Measurements from ENCODE around the gene DAPK1.
A peak's percentile ranks its signal among the peaks of the same experiment; 100 is the strongest.

DAPK1 gene

GRCh38 chr9:87706066-87706739 lies 208.5 kb downstream of the DAPK1 start:
- no peak for DNase-seq (ENCODE audit: low read depth in 4 of 4, low spot score in 1 of 4)

- no peak for DNase-seq (ENCODE audit: low read depth in 4 of 4, low spot score in 1 of 4)
Measured at GRCh38 chr9:87707805-87708506, 210.3 kb downstream of the DAPK1 start.

- DNase-seq (ENCODE audit: low read depth in 4 of 4, low spot score in 1 of 4), result no peak
Measured at GRCh38 chr9:87708546-87708945, 210.9 kb downstream of the DAPK1 start.

- peak in 1 of 4 experiments; percentile 11 for DNase-seq (ENCODE audit: low read depth in 4 of 4, low spot score in 1 of 4)
Measured at GRCh38 chr9:87708986-87709728, 211.5 kb downstream of the DAPK1 start.

GRCh38 chr9:87710443-87710842 lies 212.8 kb downstream of the DAPK1 start:
- DNase-seq (ENCODE audit: low read depth in 4 of 4, low spot score in 1 of 4), result no peak

GRCh38 chr9:87711857-87712800 lies 214.5 kb downstream of the DAPK1 start:
- DNase-seq (ENCODE audit: low read depth in 4 of 4, low spot score in 1 of 4), result no peak

GRCh38 chr9:87712801-87713277 lies 215.2 kb downstream of the DAPK1 start:
- no peak for DNase-seq (ENCODE audit: low read depth in 4 of 4, low spot score in 1 of 4)

GRCh38 chr9:87713278-87713987 lies 215.8 kb downstream of the DAPK1 start:
- DNase-seq (ENCODE audit: low read depth in 4 of 4, low spot score in 1 of 4), result peak in 2 of 4 experiments; percentile 10 to 32

- no peak for DNase-seq (ENCODE audit: low read depth in 4 of 4, low spot score in 1 of 4)
Measured at GRCh38 chr9:87713988-87714330, 216.3 kb downstream of the DAPK1 start.

- no peak for DNase-seq (ENCODE audit: low read depth in 4 of 4, low spot score in 1 of 4)
Measured at GRCh38 chr9:87714819-87715218, 217.2 kb downstream of the DAPK1 start.

GRCh38 chr9:87716141-87716540 lies 218.5 kb downstream of the DAPK1 start:
- DNase-seq (ENCODE audit: low read depth in 4 of 4, low spot score in 1 of 4), result no peak

GRCh38 chr9:87717456-87717855 lies 219.8 kb downstream of the DAPK1 start:
- no peak for DNase-seq (ENCODE audit: low read depth in 4 of 4, low spot score in 1 of 4)

- DNase-seq (ENCODE audit: low read depth in 4 of 4, low spot score in 1 of 4), result no peak
Measured at GRCh38 chr9:87718231-87718630, 220.6 kb downstream of the DAPK1 start.

- no peak for DNase-seq (ENCODE audit: low read depth in 4 of 4, low spot score in 1 of 4)
Measured at GRCh38 chr9:87718852-87719612, 221.4 kb downstream of the DAPK1 start.

- DNase-seq (ENCODE audit: low read depth in 4 of 4, low spot score in 1 of 4), result no peak
Measured at GRCh38 chr9:87720173-87720572, 222.5 kb downstream of the DAPK1 start.

GRCh38 chr9:87722393-87723088 lies 224.9 kb downstream of the DAPK1 start:
- no peak for DNase-seq (ENCODE audit: low read depth in 4 of 4, low spot score in 1 of 4)

GRCh38 chr9:87725356-87725899 lies 227.8 kb downstream of the DAPK1 start:
- no peak for DNase-seq (ENCODE audit: low read depth in 4 of 4, low spot score in 1 of 4)

GRCh38 chr9:87725900-87726709 lies 228.4 kb downstream of the DAPK1 start, which contains the start of gene CTSL:
CTSL (plus strand) TSS chr9:87726119; CDS start chr9:87727604, 1,485 bp downstream.
- DNase-seq (ENCODE audit: low read depth in 4 of 4, low spot score in 1 of 4), result peak in 3 of 4 experiments; percentile 34 to 57 (median 51)

All from stimulated activated CD4-positive, alpha-beta T cell treated with anti-CD3 and anti-CD28 coated beads, Interleukin-1b, Interleukin-23, amount 100 ng/mL, for 24 hours (primary cell).